Activated CD4-positive, alpha-beta T cell treated with anti-CD3 and anti-CD28 coated beads, Interleukin-2, amount 10 ng/mL, durations not matched to agents 7 days and 5 days (primary cell): ENCODE data around the gene GPRC5D. TPM values are rescaled to one million over a fixed set of nuclear protein-coding genes. Genes with fewer than 3 reads are reported as not detected.
A peak's percentile ranks its signal among the peaks of the same experiment; 100 is the strongest.

Experiments
- CTCF ChIA-PET: fragments of 350-600 bp; sonication (Branson Sonifier 250); formaldehyde crosslinking; loops from one replicate; lab custom pipeline; 2021; ENCODE audit warnings: antibody characterized with exemption; lab: Charles Lee
- POLR2A ChIA-PET: fragments of 350-600 bp; sonication (Branson Sonifier 250); formaldehyde crosslinking; loops from one replicate; lab custom pipeline; 2021; ENCODE audit warnings: antibody characterized with exemption; lab: Charles Lee
- DNase-seq: peaks from one replicate; pipeline ENCODE4 v3.0.0-alpha.2; 2020
- H3K27ac Mint-ChIP-seq: one replicate; pipeline ENCODE4 v1.8.0; 2021; ENCODE audit warnings: mild to moderate bottlenecking, moderate library complexity, mixed read lengths
- H3K27me3 Mint-ChIP-seq: one replicate; pipeline ENCODE4 v1.8.0; 2021; ENCODE audit warnings: mixed read lengths
- H3K36me3 Mint-ChIP-seq: one replicate; pipeline ENCODE4 v1.8.0; 2021; ENCODE audit warnings: low read depth, mixed read lengths
- H3K4me1 Mint-ChIP-seq: one replicate; pipeline ENCODE4 v1.8.0; 2021; ENCODE audit warnings: mixed read lengths
- H3K4me3 Mint-ChIP-seq: one replicate; pipeline ENCODE4 v1.8.0; 2021; ENCODE audit warnings: mild to moderate bottlenecking, moderate library complexity, mixed read lengths
- H3K9me3 Mint-ChIP-seq: one replicate; pipeline ENCODE4 v1.8.0; 2021; ENCODE audit warnings: mixed read lengths
- total RNA-seq, 2 experiments: library from RNA; stranded (reverse); gene quantifications; one replicate each; pipeline ENCODE4 v1.2.3, GENCODE V29; 2021

Gene GPRC5D
- total RNA-seq, 2 experiments from 2014 or later = 0.22 to 0.67 TPM

- no peak for DNase-seq
- Mint-ChIP-seq H3K9me3 (no peaks in the 10 kb centered on the region), H3K4me3 (no peak overlapping the region), H3K36me3 (no peaks in the 10 kb centered on the region), H3K27me3 (peaks cover 12% of the 10 kb centered on the region), H3K27ac (no peak overlapping the region), H3K4me1 (peaks cover 31% of the 10 kb centered on the region)
- ChIA-PET CTCF (interaction anchor here (1.4 kb wide), 1 partner anchor 299 kb away, joined by 4 read pairs; no protein-coding TSS in a partner anchor), POLR2A (no interaction called here)
Observed at GRCh38 chr12:12912711-12913110, 39.3 kb downstream of the GPRC5D start.

GRCh38 chr12:12909995-12910420, 42.0 kb downstream of the GPRC5D start:
- Mint-ChIP-seq H3K27ac (peak overlapping the region; percentile 55), H3K36me3 (no peaks in the 10 kb centered on the region), H3K4me3 (no peak overlapping the region), H3K9me3 (no peaks in the 10 kb centered on the region), H3K4me1 (peaks cover 18% of the 10 kb centered on the region), H3K27me3 (peaks cover 6% of the 10 kb centered on the region)
- ChIA-PET POLR2A (no interaction called here), CTCF (no interaction called here)
- no peak for DNase-seq

GRCh38 chr12:12909228-12909994, 42.6 kb downstream of the GPRC5D start:
- CTCF ChIA-PET = interaction anchor here (1.0 to 1.3 kb wide), 2 partner anchors 30 to 303 kb away, joined by 3 to 4 read pairs; no protein-coding TSS in a partner anchor
- DNase-seq = no peak
- H3K36me3 Mint-ChIP-seq = no peaks in the 10 kb centered on the region
- POLR2A ChIA-PET = no interaction called here
- peak overlapping the region; percentile 55 for H3K27ac Mint-ChIP-seq
- H3K9me3 Mint-ChIP-seq = no peaks in the 10 kb centered on the region
- H3K4me3 Mint-ChIP-seq = no peak overlapping the region
- H3K4me1 Mint-ChIP-seq = peaks cover 18% of the 10 kb centered on the region
- peaks cover 6% of the 10 kb centered on the region for H3K27me3 Mint-ChIP-seq

GRCh38 chr12:12908711-12909110, 43.3 kb downstream of the GPRC5D start:
- no peak for DNase-seq
- H3K4me1 Mint-ChIP-seq = peaks cover 18% of the 10 kb centered on the region

GRCh38 chr12:12908252-12908651, 43.7 kb downstream of the GPRC5D start:
- H3K27ac Mint-ChIP-seq = no peak overlapping the region
- H3K9me3 Mint-ChIP-seq = no peaks in the 10 kb centered on the region
- no peak overlapping the region for H3K4me3 Mint-ChIP-seq
- no peak for DNase-seq
- POLR2A ChIA-PET = no interaction called here
- CTCF ChIA-PET = interaction anchor here (0.6 to 1.3 kb wide), 3 partner anchors 9 to 304 kb away, joined by 3 to 4 read pairs (median 3); no protein-coding TSS in a partner anchor
- H3K4me1 Mint-ChIP-seq = peaks cover 18% of the 10 kb centered on the region
- H3K27me3 Mint-ChIP-seq = peaks cover 2% of the 10 kb centered on the region
- no peaks in the 10 kb centered on the region for H3K36me3 Mint-ChIP-seq

More at GRCh38 chr12:12908711-12909110, 43.3 kb downstream of the GPRC5D start:
- peaks cover 2% of the 10 kb centered on the region for H3K27me3 Mint-ChIP-seq
- no peak overlapping the region for H3K4me3 Mint-ChIP-seq
- no peaks in the 10 kb centered on the region for H3K36me3 Mint-ChIP-seq
- no peak overlapping the region for H3K27ac Mint-ChIP-seq
- CTCF ChIA-PET = interaction anchor here (1.0 to 1.3 kb wide), 2 partner anchors 29 to 304 kb away, joined by 3 to 4 read pairs; no protein-coding TSS in a partner anchor
- H3K9me3 Mint-ChIP-seq = no peaks in the 10 kb centered on the region
- POLR2A ChIA-PET = no interaction called here

GRCh38 chr12:12907552-12907951, 44.4 kb downstream of the GPRC5D start:
- H3K9me3 Mint-ChIP-seq = no peaks in the 10 kb centered on the region
- no peak for DNase-seq
- CTCF ChIA-PET = no interaction called here
- peaks cover 19% of the 10 kb centered on the region for H3K4me1 Mint-ChIP-seq
- H3K27me3 Mint-ChIP-seq = peaks cover 2% of the 10 kb centered on the region
- POLR2A ChIA-PET = no interaction called here
- H3K27ac Mint-ChIP-seq = no peak overlapping the region
- H3K36me3 Mint-ChIP-seq = no peaks in the 10 kb centered on the region
- no peak overlapping the region for H3K4me3 Mint-ChIP-seq

- Mint-ChIP-seq H3K4me1 (peaks cover 24% of the 10 kb centered on the region), H3K36me3 (no peaks in the 10 kb centered on the region), H3K27me3 (peaks cover 6% of the 10 kb centered on the region), H3K4me3 (no peak overlapping the region), H3K9me3 (no peaks in the 10 kb centered on the region), H3K27ac (no peak overlapping the region)
- CTCF ChIA-PET = no interaction called here
- POLR2A ChIA-PET = no interaction called here
- no peak for DNase-seq
Observed at GRCh38 chr12:12903642-12904609, 48.0 kb downstream of the GPRC5D start.

- peaks cover 22% of the 10 kb centered on the region for H3K4me1 Mint-ChIP-seq
- POLR2A ChIA-PET = no interaction called here
- no peaks in the 10 kb centered on the region for H3K9me3 Mint-ChIP-seq
- H3K36me3 Mint-ChIP-seq = no peaks in the 10 kb centered on the region
- H3K27ac Mint-ChIP-seq = no peak overlapping the region
- DNase-seq = no peak
- CTCF ChIA-PET = interaction anchor here (0.6 to 2.0 kb wide), 3 partner anchors 12 to 196 kb away, joined by 3 to 5 read pairs (median 3); no protein-coding TSS in a partner anchor
- peaks cover 8% of the 10 kb centered on the region for H3K27me3 Mint-ChIP-seq
- H3K4me3 Mint-ChIP-seq = no peak overlapping the region
Observed at GRCh38 chr12:12902036-12902435, 49.9 kb downstream of the GPRC5D start.

- POLR2A ChIA-PET = no interaction called here
Observed at GRCh38 chr12:12901158-12901791, 50.7 kb downstream of the GPRC5D start.

GRCh38 chr12:12900786-12901157, 51.2 kb downstream of the GPRC5D start:
- DNase-seq = no peak
- Mint-ChIP-seq H3K4me1 (peaks cover 22% of the 10 kb centered on the region), H3K27me3 (peaks cover 8% of the 10 kb centered on the region), H3K27ac (no peak overlapping the region), H3K9me3 (no peaks in the 10 kb centered on the region), H3K4me3 (no peak overlapping the region), H3K36me3 (no peaks in the 10 kb centered on the region)
- ChIA-PET POLR2A (no interaction called here), CTCF (interaction anchor here (1.1 to 2.0 kb wide), 2 partner anchors 16 to 164 kb away, joined by 3 to 5 read pairs; no protein-coding TSS in a partner anchor)

More at GRCh38 chr12:12901158-12901791, 50.7 kb downstream of the GPRC5D start:
- H3K27ac Mint-ChIP-seq = no peak overlapping the region
- no peak for DNase-seq
- H3K4me3 Mint-ChIP-seq = no peak overlapping the region
- CTCF ChIA-PET = interaction anchor here (1.0 to 2.0 kb wide), 3 partner anchors 13 to 163 kb away, joined by 3 to 5 read pairs (median 3); no protein-coding TSS in a partner anchor
- H3K9me3 Mint-ChIP-seq = no peaks in the 10 kb centered on the region
- H3K27me3 Mint-ChIP-seq = peaks cover 8% of the 10 kb centered on the region
- no peaks in the 10 kb centered on the region for H3K36me3 Mint-ChIP-seq
- peaks cover 22% of the 10 kb centered on the region for H3K4me1 Mint-ChIP-seq

GRCh38 chr12:12899530-12900380, 52.2 kb downstream of the GPRC5D start:
- CTCF ChIA-PET = interaction anchor here (0.9 to 1.5 kb wide), 3 partner anchors 8 to 165 kb away, joined by 3 read pairs; no protein-coding TSS in a partner anchor
- no peaks in the 10 kb centered on the region for H3K9me3 Mint-ChIP-seq
- peaks cover 22% of the 10 kb centered on the region for H3K4me1 Mint-ChIP-seq
- no peaks in the 10 kb centered on the region for H3K36me3 Mint-ChIP-seq
- POLR2A ChIA-PET = interaction anchor here (0.6 kb wide), 1 partner anchor 82 kb away, joined by 3 read pairs; no protein-coding TSS in a partner anchor
- no peak for DNase-seq
- peaks cover 7% of the 10 kb centered on the region for H3K27me3 Mint-ChIP-seq
- H3K27ac Mint-ChIP-seq = no peak overlapping the region
- H3K4me3 Mint-ChIP-seq = no peak overlapping the region
